Psoas muscle (tissue), 8 donors: ENCODE results near the gene PRSS22. TPM values are rescaled to one million over a fixed set of nuclear protein-coding genes. Genes with fewer than 3 reads are reported as not detected.

ENCODE experiments used
- ATAC-seq, 4 donors: fragments of 200-7000 bp; cut with Tn5 transposase; one replicate each; pipeline ENCODE4 v1.9.1; 2020; ENCODE audit warnings: moderate library complexity in 3 of 4, mild to moderate bottlenecking in 2 of 4
- DNase-seq, 2 donors: peaks; one replicate each; pipeline ENCODE4 v3.0.0-alpha.2; 2020
- H3K27ac ChIP-seq: fragments of 200-600 bp; one replicate; pipeline ENCODE4 v1.8.0; 2022
- H3K27me3 ChIP-seq, 3 donors: fragments of 200-600 bp in 1 of 3; one replicate each; pipeline versions ENCODE4 v1.6.1 to v1.8.0; 2013 to 2022; ENCODE audit warnings: low read length in 2 of 3, mild to moderate bottlenecking in 2 of 3, moderate library complexity in 1 of 3; ENCODE audit not compliant: insufficient read depth in 3 of 3
- H3K36me3 ChIP-seq, 2 donors: fragments of 200-600 bp in 1 of 2; one replicate each; pipeline versions ENCODE4 v1.6.1 to v1.8.0; 2013 to 2022; ENCODE audit warnings: low read depth in 1 of 2, mild to moderate bottlenecking in 1 of 2, moderate library complexity in 1 of 2; ENCODE audit not compliant: insufficient read depth in 1 of 2
- H3K4me1 ChIP-seq: fragments of 200-600 bp; one replicate; pipeline ENCODE4 v1.8.0; 2022
- H3K4me3 ChIP-seq: fragments of 200-600 bp; one replicate; pipeline ENCODE4 v1.8.0; 2022; ENCODE audit warnings: mild to moderate bottlenecking
- H3K9me3 ChIP-seq: fragments of 200-600 bp; one replicate; pipeline ENCODE4 v1.8.0; 2022
- CTCF ChIP-seq: fragments of 200-600 bp; IDR thresholded peaks from one replicate; pipeline ENCODE4 v1.8.0; 2022; ENCODE audit warnings: antibody characterized with exemption
- WGBS, 3 donors: extraction: QIAGEN DNeasy Blood & Tissue Kit; methylation state at CpG; one replicate each; pipeline versions ENCODE4 v1.1.6 to v1.1.7; 2013; 5-methylcytosine and 5-hydroxymethylcytosine counted together
- intact Hi-C, 2 donors: fragments of 100-400 bp; cut with DNase I; formaldehyde crosslinking; loops; one replicate each; pipeline versions ENCODE4 v1.11.0 to v1.14.2; 2022
- polyA plus RNA-seq, 3 donors: library from polyadenylated mRNA; stranded (reverse); fragments of 200-250 nt; gene quantifications; one replicate each; pipeline ENCODE4 v1.2.3, GENCODE V29; 2013
- total RNA-seq, 4 donors: library from RNA; stranded (reverse); fragmentation: NEBNext Ultra II Directional in 2 of 4; extraction: Animal tissue kit (Norgen Biotek cat#: 25700) in 2 of 4; gene quantifications; one replicate each; pipeline versions ENCODE4 v1.2.1 to v1.2.4, GENCODE V29; 2021 to 2023
- donor health status: healthy with polysubstance abuse.
- donor health status: DM: no; HTN: no; CAD: no; lungs with moderate emphysema.
- donor health status: Bipolar disorder and iron deficiency.
- donor health status: healthy.
- donor health status: DM: yes; HTN: yes; CAD: no.
- donor health status: DM: no; HTN: no; CAD: no.
- donor health status: DM: no; HTN: no; CAD: no.
- donor health status: DM: yes; HTN: yes; CAD: no.

PRSS22 gene
- total and polyA plus RNA-seq, 7 donors = 0.07 to 0.20 (median 0.13) TPM; not detected in 4

- Histone ChIP-seq H3K9me3 (peaks cover 13% of the 10 kb centered on the region), H3K4me3 (no peak overlapping the region), H3K27ac (no peak overlapping the region), H3K27me3 (peaks cover 0 to 3% (median 3%) of the 10 kb centered on the region in 3 donors), H3K4me1 (no peaks in the 10 kb centered on the region), H3K36me3 (no peaks in the 10 kb centered on the region)
- no peak for TF ChIP-seq CTCF
- peak in 1 of 2 donors; percentile 10 for DNase-seq
- ATAC-seq = no peak
- intact Hi-C loops = no loop called here
- WGBS, 3 donors = 67 to 72% (median 71%) methylated on average over 5 of the region's 5 CpGs
Observed at GRCh38 chr16:2806286-2806685, 51.7 kb downstream of the PRSS22 start.

- DNase-seq (peak in 1 of 2 donors; percentile 10), ATAC-seq (no peak)
- Histone ChIP-seq H3K27ac (no peak overlapping the region), H3K4me1 (no peaks in the 10 kb centered on the region), H3K9me3 (peaks cover 13% of the 10 kb centered on the region), H3K27me3 (peaks cover 0 to 3% (median 3%) of the 10 kb centered on the region in 3 donors), H3K36me3 (no peaks in the 10 kb centered on the region), H3K4me3 (no peak overlapping the region)
- no peak for TF ChIP-seq CTCF
- WGBS, 3 donors = 79 to 94% (median 86%) methylated on average over 4 of the region's 4 CpGs
- intact Hi-C loops = no loop called here
Observed at GRCh38 chr16:2804728-2805127, 53.2 kb downstream of the PRSS22 start.

GRCh38 chr16:2803545-2804195 is 54.3 kb downstream of the PRSS22 start:
- 78 to 83% (median 80%) methylated on average over 3 of the region's 3 CpGs for WGBS, 3 donors
- TF ChIP-seq CTCF = no peak

More at GRCh38 chr16:2803545-2804195, 54.3 kb downstream of the PRSS22 start:
- DNase-seq = no peak
- Histone ChIP-seq H3K4me1 (no peaks in the 10 kb centered on the region), H3K36me3 (no peaks in the 10 kb centered on the region), H3K4me3 (no peak overlapping the region), H3K27ac (no peak overlapping the region), H3K27me3 (peaks cover 0 to 11% (median 3%) of the 10 kb centered on the region in 3 donors), H3K9me3 (peaks cover 13% of the 10 kb centered on the region)
- intact Hi-C loops = no loop called here
- ATAC-seq = no peak

Other genes with a start within 250 kb of the PRSS22 start
- gene KCTD5, start 175.6 kb downstream of the PRSS22 start, total RNA-seq = 10 to 100 TPM in 3 of 4 donors, 1 to 10 TPM in 1; 9.1 to 18.0 (median 16.7) TPM
- 10 to 100 TPM; 10.8 to 65.8 (median 24.1) TPM for gene KCTD5, start 175.6 kb downstream of the PRSS22 start, polyA plus RNA-seq
- gene PRSS27, start 137.9 kb downstream of the PRSS22 start, total RNA-seq = under 1 TPM in 2 of 4 donors, not detected in 2; 0.22 to 0.34 TPM
- under 1 TPM; 0.07 to 0.20 (median 0.08) TPM for gene PRSS27, start 137.9 kb downstream of the PRSS22 start, polyA plus RNA-seq
- 100 to 1,000 TPM; 277 to 413 (median 316) TPM for gene SRRM2, start 105.5 kb downstream of the PRSS22 start, total RNA-seq
- gene SRRM2, start 105.5 kb downstream of the PRSS22 start, polyA plus RNA-seq = 100 to 1,000 TPM; 183 to 226 (median 216) TPM
- 100 to 1,000 TPM; 226 to 317 (median 296) TPM for gene ELOB, start 80.9 kb downstream of the PRSS22 start, total RNA-seq
- 100 to 1,000 TPM; 344 to 660 (median 388) TPM for gene ELOB, start 80.9 kb downstream of the PRSS22 start, polyA plus RNA-seq
- gene PRSS33, start 70.6 kb downstream of the PRSS22 start, total RNA-seq = not detected
- not detected for gene PRSS33, start 70.6 kb downstream of the PRSS22 start, polyA plus RNA-seq
- not detected for gene PRSS41, start 59.7 kb downstream of the PRSS22 start, total RNA-seq
- gene PRSS41, start 59.7 kb downstream of the PRSS22 start, polyA plus RNA-seq = not detected
- not detected for gene PRSS21, start 40.9 kb downstream of the PRSS22 start, total RNA-seq
- gene PRSS21, start 40.9 kb downstream of the PRSS22 start, polyA plus RNA-seq = under 1 TPM; 0.05 to 0.20 (median 0.10) TPM
- not detected for gene ZG16B, start 27.9 kb downstream of the PRSS22 start, total RNA-seq
- under 1 TPM in 1 of 3 donors, not detected in 2; 0.62 TPM for gene ZG16B, start 27.9 kb downstream of the PRSS22 start, polyA plus RNA-seq
- gene FLYWCH2, start 25.0 kb upstream of the PRSS22 start, total RNA-seq = 10 to 100 TPM; 14.1 to 15.7 (median 15.4) TPM
- 10 to 100 TPM; 26.5 to 39.4 (median 35.5) TPM for gene FLYWCH2, start 25.0 kb upstream of the PRSS22 start, polyA plus RNA-seq
- 10 to 100 TPM; 33.0 to 55.5 (median 40.3) TPM for gene FLYWCH1, start 53.8 kb upstream of the PRSS22 start, total RNA-seq
- 10 to 100 TPM; 21.2 to 65.2 (median 24.7) TPM for gene FLYWCH1, start 53.8 kb upstream of the PRSS22 start, polyA plus RNA-seq
- not detected for gene KREMEN2, start 106.1 kb upstream of the PRSS22 start, total RNA-seq
- gene KREMEN2, start 106.1 kb upstream of the PRSS22 start, polyA plus RNA-seq = under 1 TPM in 2 of 3 donors, not detected in 1; 0.01 to 0.04 TPM
- gene PAQR4, start 111.2 kb upstream of the PRSS22 start, total RNA-seq = 10 to 100 TPM in 1 of 4 donors, 1 to 10 TPM in 3; 4.6 to 15.9 (median 8.1) TPM
- 10 to 100 TPM; 12.3 to 26.1 (median 15.0) TPM for gene PAQR4, start 111.2 kb upstream of the PRSS22 start, polyA plus RNA-seq
- 1 to 10 TPM in 1 of 4 donors, under 1 TPM in 3; 0.27 to 1.2 (median 0.56) TPM for gene PKMYT1, start 122.3 kb upstream of the PRSS22 start, total RNA-seq
- 1 to 10 TPM in 2 of 3 donors, under 1 TPM in 1; 0.84 to 3.7 (median 2.0) TPM for gene PKMYT1, start 122.3 kb upstream of the PRSS22 start, polyA plus RNA-seq
- 1 to 10 TPM in 1 of 4 donors, under 1 TPM in 3; 0.17 to 2.2 (median 0.86) TPM for gene CLDN9, start 154.8 kb upstream of the PRSS22 start, total RNA-seq
- 1 to 10 TPM in 1 of 3 donors, under 1 TPM in 2; 0.12 to 1.3 (median 0.18) TPM for gene CLDN9, start 154.8 kb upstream of the PRSS22 start, polyA plus RNA-seq
- gene CLDN6, start 160.0 kb upstream of the PRSS22 start, total RNA-seq = not detected
- 1 to 10 TPM in 1 of 3 donors, under 1 TPM in 2; 0.05 to 5.5 (median 0.45) TPM for gene CLDN6, start 160.0 kb upstream of the PRSS22 start, polyA plus RNA-seq
- 100 to 1,000 TPM; 139 to 181 (median 156) TPM for gene TNFRSF12A, start 162.2 kb upstream of the PRSS22 start, total RNA-seq
- 100 to 1,000 TPM in 2 of 3 donors, 10 to 100 TPM in 1; 69.5 to 889 (median 227) TPM for gene TNFRSF12A, start 162.2 kb upstream of the PRSS22 start, polyA plus RNA-seq
- gene HCFC1R1, start 165.8 kb upstream of the PRSS22 start, total RNA-seq = 100 to 1,000 TPM in 2 of 4 donors, 10 to 100 TPM in 2; 65.1 to 258 (median 129) TPM
- 100 to 1,000 TPM; 131 to 233 (median 216) TPM for gene HCFC1R1, start 165.8 kb upstream of the PRSS22 start, polyA plus RNA-seq
- gene THOC6, start 165.9 kb upstream of the PRSS22 start, total RNA-seq = 10 to 100 TPM; 17.0 to 34.4 (median 25.8) TPM
- 10 to 100 TPM; 26.9 to 72.2 (median 39.8) TPM for gene THOC6, start 165.9 kb upstream of the PRSS22 start, polyA plus RNA-seq
- not detected for gene BICDL2, start 178.8 kb upstream of the PRSS22 start, total RNA-seq
- gene BICDL2, start 178.8 kb upstream of the PRSS22 start, polyA plus RNA-seq = under 1 TPM in 2 of 3 donors, not detected in 1; 0.01 to 0.18 TPM
- gene MMP25, start 188.4 kb upstream of the PRSS22 start, total RNA-seq = 1 to 10 TPM in 3 of 4 donors, under 1 TPM in 1; 0.67 to 2.3 (median 1.2) TPM
- 1 to 10 TPM in 1 of 3 donors, under 1 TPM in 2; 0.13 to 1.2 (median 0.23) TPM for gene MMP25, start 188.4 kb upstream of the PRSS22 start, polyA plus RNA-seq
- gene IL32, start 207.5 kb upstream of the PRSS22 start, total RNA-seq = 100 to 1,000 TPM in 3 of 4 donors, 10 to 100 TPM in 1; 90.5 to 192 (median 123) TPM
- gene IL32, start 207.5 kb upstream of the PRSS22 start, polyA plus RNA-seq = 100 to 1,000 TPM; 302 to 749 (median 618) TPM
- gene ZSCAN10, start 241.1 kb upstream of the PRSS22 start, total RNA-seq = under 1 TPM in 1 of 4 donors, not detected in 3; 0.16 TPM
- under 1 TPM in 1 of 3 donors, not detected in 2; 0.07 TPM for gene ZSCAN10, start 241.1 kb upstream of the PRSS22 start, polyA plus RNA-seq